PFSK-1 (cell line): ENCODE data around the gene LANCL1.

Experiments used
- FOXP2 ChIP-seq: optimal IDR thresholded peaks from 2 replicates; pipeline ENCODE3; 2011; ENCODE audit warnings: borderline replicate concordance, control low read depth, inconsistent platforms; ENCODE audit not compliant: insufficient read depth; ENCODE audit errors: extremely low read length, extremely low read depth
- POLR2AphosphoS5 ChIP-seq: IDR thresholded peaks from 2 replicates; pipeline ENCODE4 v1.6.1; 2012; ENCODE audit warnings: low read depth, mild to moderate bottlenecking, control low read depth, low read length, moderate library complexity
- SIN3A ChIP-seq: IDR thresholded peaks from 2 replicates; pipeline ENCODE4 v1.6.1; 2012; ENCODE audit warnings: mild to moderate bottlenecking, low read length, moderate library complexity, borderline replicate concordance; ENCODE audit not compliant: insufficient read depth
- TAF1 ChIP-seq: IDR thresholded peaks from 2 replicates; pipeline ENCODE4 v1.6.1; 2012; ENCODE audit warnings: low read length, control low read depth, borderline replicate concordance; ENCODE audit not compliant: insufficient read depth
- TF ChIP-seq, protein P1 (sequence below), 2 experiments: IDR thresholded peaks; 2 replicates each; pipeline versions ENCODE4 v1.6.1 to v1.8.0; 2011 to 2012; ENCODE audit warnings: low read depth in 2 of 2, low read length in 2 of 2, control low read depth in 1 of 2, inconsistent platforms in 1 of 2, mild to moderate bottlenecking in 1 of 2, moderate library complexity in 1 of 2; ENCODE audit not compliant: insufficient read depth in 1 of 2

Gene LANCL1

DNA sequence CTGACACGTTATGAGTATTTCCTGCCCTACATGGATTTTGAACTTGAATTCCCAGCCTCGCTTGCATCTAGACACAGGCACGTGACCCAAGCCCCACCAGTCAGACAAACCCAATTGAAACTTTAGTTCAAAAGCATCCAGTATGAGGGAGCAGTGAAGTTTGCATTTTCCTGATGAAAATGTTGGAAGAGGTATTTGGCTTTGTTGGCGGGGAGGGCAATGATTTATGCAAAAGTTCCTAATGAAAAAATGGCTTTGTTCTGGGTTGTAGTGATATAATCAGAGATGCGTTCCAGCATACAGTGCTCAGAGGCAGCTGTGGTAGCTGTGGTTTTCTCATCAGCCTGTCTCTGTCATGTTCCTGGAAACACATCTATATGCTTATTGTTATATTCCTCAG lies 43.0 kb upstream of the LANCL1 start:
- TF ChIP-seq POLR2AphosphoS5 (no peak), SIN3A (no peak), TAF1 (no peak), FOXP2 (no peak)
- TF ChIP-seq, protein P1, sequence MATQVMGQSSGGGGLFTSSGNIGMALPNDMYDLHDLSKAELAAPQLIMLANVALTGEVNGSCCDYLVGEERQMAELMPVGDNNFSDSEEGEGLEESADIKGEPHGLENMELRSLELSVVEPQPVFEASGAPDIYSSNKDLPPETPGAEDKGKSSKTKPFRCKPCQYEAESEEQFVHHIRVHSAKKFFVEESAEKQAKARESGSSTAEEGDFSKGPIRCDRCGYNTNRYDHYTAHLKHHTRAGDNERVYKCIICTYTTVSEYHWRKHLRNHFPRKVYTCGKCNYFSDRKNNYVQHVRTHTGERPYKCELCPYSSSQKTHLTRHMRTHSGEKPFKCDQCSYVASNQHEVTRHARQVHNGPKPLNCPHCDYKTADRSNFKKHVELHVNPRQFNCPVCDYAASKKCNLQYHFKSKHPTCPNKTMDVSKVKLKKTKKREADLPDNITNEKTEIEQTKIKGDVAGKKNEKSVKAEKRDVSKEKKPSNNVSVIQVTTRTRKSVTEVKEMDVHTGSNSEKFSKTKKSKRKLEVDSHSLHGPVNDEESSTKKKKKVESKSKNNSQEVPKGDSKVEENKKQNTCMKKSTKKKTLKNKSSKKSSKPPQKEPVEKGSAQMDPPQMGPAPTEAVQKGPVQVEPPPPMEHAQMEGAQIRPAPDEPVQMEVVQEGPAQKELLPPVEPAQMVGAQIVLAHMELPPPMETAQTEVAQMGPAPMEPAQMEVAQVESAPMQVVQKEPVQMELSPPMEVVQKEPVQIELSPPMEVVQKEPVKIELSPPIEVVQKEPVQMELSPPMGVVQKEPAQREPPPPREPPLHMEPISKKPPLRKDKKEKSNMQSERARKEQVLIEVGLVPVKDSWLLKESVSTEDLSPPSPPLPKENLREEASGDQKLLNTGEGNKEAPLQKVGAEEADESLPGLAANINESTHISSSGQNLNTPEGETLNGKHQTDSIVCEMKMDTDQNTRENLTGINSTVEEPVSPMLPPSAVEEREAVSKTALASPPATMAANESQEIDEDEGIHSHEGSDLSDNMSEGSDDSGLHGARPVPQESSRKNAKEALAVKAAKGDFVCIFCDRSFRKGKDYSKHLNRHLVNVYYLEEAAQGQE (IDR thresholded peaks at IDR 0.05; ENCODE audit: insufficient read depth in 1 of 2, low read depth in 2 of 2, low read length in 2 of 2) = no peak

DNA sequence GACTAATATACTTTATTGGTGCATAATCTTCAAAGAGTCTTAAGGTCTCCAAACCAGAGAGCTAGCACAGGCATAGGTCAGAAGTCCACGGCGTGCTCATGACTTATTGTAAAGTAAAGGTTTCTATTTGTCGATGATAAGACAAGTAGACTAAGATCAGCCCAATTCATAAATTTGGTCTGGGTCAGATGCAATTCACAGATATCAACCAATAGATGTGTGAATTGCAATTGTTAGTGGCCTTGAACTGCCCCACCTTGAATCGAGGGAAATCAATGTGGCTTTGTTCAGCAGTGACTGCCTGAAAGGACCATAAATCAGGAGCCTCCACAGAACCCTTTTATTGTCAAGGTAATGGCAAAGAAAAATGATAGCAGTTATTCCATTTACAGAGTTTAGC lies 40.7 kb upstream of the LANCL1 start:
- TF ChIP-seq SIN3A = no peak
- TF ChIP-seq, protein P1 (IDR thresholded peaks at IDR 0.05; ENCODE audit: insufficient read depth in 1 of 2, low read depth in 2 of 2, low read length in 2 of 2) = no peak
- TF ChIP-seq TAF1 = no peak
- no peak for TF ChIP-seq FOXP2
- TF ChIP-seq POLR2AphosphoS5 = no peak

DNA sequence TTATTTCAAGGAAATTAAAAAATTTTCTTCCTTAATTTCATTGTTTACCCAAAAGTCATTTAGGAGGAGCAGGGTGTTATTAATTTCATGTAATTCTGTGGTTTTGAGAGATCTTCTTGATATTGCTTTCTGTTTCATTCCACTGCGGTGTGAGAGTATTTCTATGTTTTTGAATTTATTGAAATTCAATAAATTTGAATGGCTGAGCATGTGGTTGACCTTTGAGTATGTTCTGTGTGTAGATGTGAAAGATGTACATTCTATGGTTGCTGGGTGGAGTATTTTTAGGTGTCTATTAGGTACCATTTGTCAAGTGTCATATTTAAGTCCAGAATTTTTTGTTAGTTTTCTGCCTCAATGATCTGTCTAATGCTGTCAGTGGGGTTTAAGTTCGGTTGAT lies 39.4 kb upstream of the LANCL1 start:
- TF ChIP-seq SIN3A = no peak
- no peak for TF ChIP-seq TAF1
- TF ChIP-seq, protein P1 (IDR thresholded peaks at IDR 0.05; ENCODE audit: insufficient read depth in 1 of 2, low read depth in 2 of 2, low read length in 2 of 2) = no peak
- TF ChIP-seq FOXP2 = no peak
- no peak for TF ChIP-seq POLR2AphosphoS5

DNA sequence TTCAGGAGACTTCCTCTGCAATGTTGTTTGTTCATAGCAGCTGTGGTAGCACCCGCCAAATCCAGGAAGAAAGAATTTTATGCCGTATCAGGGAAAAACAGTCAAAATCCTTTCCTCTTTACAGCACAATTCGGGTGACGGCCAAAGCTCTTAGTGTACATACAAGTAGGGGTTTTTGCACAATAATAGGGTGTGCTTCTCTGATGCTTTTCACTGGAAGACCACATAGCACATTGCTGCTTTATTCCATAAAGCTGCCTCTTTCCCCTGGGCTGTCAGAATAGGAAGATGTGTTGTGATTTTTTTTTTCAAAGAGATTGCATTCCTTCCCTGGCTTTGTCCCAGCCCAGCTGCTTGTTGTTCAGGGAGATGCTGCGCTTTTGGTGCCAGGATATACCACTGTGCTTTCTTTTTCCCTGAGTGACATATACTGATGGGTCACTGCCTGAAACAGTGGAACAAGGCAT lies 27.2 kb upstream of the LANCL1 start:
- no peak for TF ChIP-seq FOXP2
- no peak for TF ChIP-seq SIN3A
- TF ChIP-seq, protein P1 (IDR thresholded peaks at IDR 0.05; ENCODE audit: insufficient read depth in 1 of 2, low read depth in 2 of 2, low read length in 2 of 2) = no peak
- TF ChIP-seq POLR2AphosphoS5 = no peak
- no peak for TF ChIP-seq TAF1

DNA sequence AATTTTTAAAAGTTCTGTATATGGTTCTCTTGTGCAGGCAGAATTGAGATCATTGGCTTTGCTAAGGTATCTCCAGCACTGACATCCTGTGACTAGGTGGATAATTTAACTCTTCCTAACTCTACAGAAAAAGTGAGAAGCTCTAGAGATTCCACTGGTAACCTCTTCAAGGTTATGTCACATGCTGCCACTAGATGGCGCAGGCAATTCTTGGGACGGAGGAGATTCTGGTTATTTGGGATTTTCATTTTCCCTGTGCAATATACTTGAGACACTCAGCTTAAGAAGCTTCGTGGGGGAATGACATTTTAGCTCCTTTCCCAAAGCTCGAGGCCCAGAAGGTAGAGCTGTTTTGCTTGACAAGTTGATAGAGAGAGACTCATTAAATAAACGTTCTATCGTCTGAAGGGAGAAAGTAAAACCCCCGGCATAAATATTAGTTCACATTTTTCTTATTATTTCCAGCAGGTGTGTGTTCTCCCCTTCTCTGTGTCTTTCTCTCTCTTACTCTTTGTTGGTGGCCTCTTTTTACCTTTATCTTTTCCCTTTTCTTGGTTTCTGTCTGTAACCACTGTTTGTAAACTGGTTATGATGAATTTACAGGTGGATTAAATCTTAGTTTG lies 26.6 kb upstream of the LANCL1 start:
- no peak for TF ChIP-seq SIN3A

DNA sequence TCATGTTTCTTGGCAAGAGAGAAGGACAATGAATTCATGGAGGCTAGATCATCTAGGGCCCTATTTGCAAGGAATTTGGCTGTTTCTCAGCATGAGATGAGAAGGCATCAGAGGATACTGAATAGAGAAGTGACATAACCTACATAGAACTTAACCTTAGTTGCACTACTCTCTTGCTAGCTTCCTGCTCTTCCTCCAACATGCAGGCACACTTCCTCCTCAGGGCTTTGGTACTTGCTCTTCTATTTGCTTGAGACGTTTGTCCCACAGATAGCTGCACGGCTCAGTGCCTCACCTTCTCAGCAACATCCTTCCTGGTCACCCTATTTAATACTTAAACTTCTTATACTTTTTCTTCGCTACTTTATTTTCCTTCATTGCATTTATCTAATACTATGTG lies 20.0 kb upstream of the LANCL1 start:
- TF ChIP-seq POLR2AphosphoS5 (no peak), SIN3A (no peak), TAF1 (no peak), FOXP2 (no peak)
- TF ChIP-seq, protein P1 (IDR thresholded peaks at IDR 0.05; ENCODE audit: insufficient read depth in 1 of 2, low read depth in 2 of 2, low read length in 2 of 2) = no peak
